Measurements from ENCODE around the gene ELAVL3. TPM values are rescaled to one million over a fixed set of nuclear protein-coding genes. Genes with fewer than 3 reads are reported as not detected.

ELAVL3 gene
- not detected for polyA plus RNA-seq (2013, experiment 1 of 2; ENCODE audit: insufficient read length)
- 0.32 TPM for polyA plus RNA-seq (2013, experiment 2 of 2; ENCODE audit: insufficient read length)

- no peak for DNase-seq
Measured at GRCh38 chr19:11480715-11481533, at the start of gene ELAVL3. ELAVL3 (minus strand) TSS chr19:11481046; CDS start chr19:11480608, 438 bp downstream.

DNA sequence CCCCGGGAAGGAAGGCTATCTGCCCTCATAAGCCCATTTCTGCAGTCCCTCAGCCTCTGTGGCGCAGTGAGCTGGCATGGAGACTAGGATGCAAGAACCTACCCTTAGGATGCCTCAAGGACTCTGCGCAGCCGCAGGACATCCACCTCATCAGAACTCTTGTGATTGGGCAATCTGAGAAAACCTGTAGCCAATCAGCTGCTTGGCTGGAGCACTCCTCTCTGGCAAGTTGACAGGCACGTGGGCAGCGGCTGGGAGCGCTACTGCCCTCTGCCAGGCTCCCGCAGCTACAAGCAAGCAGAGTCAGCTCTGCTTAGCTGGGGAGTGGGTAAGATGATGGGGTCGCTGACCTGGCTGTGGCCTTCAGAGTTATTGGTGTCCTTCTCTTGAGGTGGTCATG is 49.6 kb upstream of the ELAVL3 start:
- DNase-seq: peak; percentile 86

DNA sequence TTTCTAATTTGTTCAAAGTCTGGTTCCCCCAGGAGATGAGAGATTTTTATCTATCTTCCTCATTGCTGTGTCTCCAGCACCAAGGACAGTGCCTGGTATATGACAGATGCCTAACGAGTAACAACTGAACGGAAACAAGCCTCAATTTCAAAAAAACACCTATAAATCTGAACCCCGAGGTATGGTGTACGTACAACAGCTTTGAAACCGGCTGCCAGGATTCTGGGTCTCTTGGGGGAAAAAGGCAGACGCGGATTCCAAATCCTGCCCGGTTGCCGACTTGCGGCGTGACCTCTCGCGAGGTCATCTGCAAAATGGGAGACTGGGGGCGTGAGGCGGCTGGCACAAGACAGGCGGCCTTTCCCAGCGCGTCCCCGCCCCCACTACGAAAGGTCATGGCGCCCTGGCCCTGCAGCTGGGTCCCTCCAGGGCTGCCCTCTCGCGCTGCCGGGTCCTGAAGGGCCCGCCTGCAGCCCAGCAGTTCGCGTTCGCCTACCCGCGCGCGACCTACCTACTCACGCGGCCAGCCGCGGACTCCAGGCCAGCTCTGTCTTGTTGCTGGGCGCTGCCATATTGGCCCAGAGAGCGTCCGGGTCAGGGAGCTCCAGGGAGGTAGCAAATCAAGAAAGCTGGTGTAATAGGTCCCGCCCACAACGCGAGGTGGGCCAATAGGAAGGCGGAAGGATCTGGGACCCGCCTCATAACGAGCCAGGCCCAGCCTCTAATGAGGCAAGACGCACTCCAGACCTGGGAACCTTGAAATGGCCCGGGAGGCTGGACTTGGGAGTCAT is 47.9 kb upstream of the ELAVL3 start, which contains the start of gene ECSIT:
Gene ECSIT (minus strand): TSS at position 584 of the 791 bp plus-strand sequence. CDS start 9,964 bp downstream, outside the sequence.
- peak; percentile 99 for DNase-seq

DNA sequence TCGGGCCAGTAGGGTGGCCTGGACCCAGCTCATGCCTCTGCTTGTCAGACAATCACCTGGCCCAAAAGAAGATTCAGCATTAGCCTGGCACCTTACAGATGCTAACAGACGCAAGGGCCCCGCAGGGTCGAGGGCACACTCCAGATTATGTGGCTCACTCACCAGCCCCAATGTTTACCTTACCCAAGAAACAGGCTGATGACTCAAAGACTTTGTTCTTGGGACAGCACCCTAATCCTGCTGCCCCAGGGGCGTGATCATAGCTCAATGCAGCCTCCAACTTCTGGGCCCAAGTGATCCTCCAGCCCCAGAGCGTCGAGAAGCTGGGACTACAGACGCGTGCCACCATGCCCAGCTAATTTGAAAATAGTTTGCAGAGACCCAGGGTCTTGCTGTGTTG is 38.3 kb upstream of the ELAVL3 start:
- DNase-seq: no peak

- DNase-seq: no peak
Measured at GRCh38 chr19:11513946-11514345, 33.1 kb upstream of the ELAVL3 start.

DNA sequence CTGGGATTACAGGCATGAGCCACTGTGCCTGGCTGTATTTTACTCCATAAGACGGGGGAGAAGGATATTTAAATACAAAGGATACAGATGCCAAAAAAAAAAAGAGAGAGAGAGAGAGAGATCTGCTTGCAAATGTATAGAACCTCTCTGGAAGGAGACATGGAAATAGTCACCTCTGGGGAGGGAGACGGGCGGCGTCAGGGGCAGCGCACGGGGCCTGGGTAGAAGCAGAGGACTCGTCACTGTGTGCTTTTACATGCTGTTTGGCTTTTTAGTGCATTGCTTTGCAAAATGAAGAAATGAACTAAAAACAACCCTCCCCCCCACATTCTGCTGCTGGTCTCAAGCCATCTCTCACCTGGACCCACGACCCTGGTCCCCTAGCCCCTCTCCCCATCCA is 29.6 kb upstream of the ELAVL3 start:
- DNase-seq: no peak

GRCh38 chr19:11507370-11508078 is 26.7 kb upstream of the ELAVL3 start:
- DNase-seq: no peak

DNA sequence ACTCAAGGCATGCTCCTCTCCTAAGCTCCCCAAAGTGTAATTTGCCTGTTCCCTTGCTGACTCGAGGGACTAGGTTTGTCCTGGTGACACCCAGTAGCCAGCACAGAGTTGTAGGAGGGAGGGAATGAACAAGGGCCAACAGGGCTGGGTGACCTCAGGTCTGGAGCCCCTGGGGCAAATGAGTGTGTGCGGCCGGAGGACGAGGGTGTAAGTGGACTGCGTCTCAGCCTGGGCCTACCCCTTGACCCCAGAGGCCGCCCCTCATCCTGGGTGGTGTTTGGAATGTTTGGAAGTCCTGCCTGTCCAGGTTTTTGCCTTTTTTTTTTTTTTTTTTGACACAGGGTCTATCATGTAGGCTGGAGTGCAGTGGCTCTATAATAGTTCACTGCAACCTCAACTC is 26.1 kb upstream of the ELAVL3 start:
- no peak for DNase-seq

GRCh38 chr19:11506101-11506555 is 25.3 kb upstream of the ELAVL3 start:
- DNase-seq: no peak

- DNase-seq: peak; percentile 97
Measured at GRCh38 chr19:11505504-11506100, 24.8 kb upstream of the ELAVL3 start, which contains the start of gene ZNF653. ZNF653 (minus strand) TSS chr19:11505839; CDS start chr19:11505786, 53 bp downstream.

GRCh38 chr19:11505032-11505503 is 24.2 kb upstream of the ELAVL3 start:
- DNase-seq: peak; percentile 96

DNA sequence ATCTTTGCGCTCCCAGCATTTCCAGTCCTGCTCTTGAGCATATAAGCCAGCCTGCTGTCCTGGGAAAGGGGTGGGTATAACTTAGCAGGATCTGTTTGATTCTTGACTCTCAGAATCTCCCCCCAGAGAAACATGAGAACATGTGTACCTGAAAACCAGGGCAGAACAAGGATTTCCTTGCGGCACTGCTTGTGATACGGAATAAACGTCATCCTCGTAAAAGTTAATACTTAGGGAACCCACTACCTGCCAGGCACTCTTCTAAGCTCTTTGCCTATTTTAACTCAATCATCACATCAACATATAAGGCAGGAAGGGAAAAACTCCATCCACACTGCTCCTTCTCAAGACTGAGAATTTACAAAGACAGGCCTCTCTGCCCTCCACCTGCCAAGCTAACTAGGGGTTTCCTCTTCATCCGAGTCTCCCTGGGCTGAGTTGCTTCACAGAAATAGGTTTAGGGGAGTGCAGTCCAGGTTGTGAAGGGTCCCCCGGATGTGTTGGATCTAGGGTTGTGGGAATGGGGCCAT is 23.7 kb upstream of the ELAVL3 start:
- no peak for DNase-seq

GRCh38 chr19:11499890-11500420 is 19.1 kb upstream of the ELAVL3 start:
- DNase-seq: no peak

- DNase-seq: no peak
Measured at GRCh38 chr19:11499220-11499726, 18.4 kb upstream of the ELAVL3 start.

DNA sequence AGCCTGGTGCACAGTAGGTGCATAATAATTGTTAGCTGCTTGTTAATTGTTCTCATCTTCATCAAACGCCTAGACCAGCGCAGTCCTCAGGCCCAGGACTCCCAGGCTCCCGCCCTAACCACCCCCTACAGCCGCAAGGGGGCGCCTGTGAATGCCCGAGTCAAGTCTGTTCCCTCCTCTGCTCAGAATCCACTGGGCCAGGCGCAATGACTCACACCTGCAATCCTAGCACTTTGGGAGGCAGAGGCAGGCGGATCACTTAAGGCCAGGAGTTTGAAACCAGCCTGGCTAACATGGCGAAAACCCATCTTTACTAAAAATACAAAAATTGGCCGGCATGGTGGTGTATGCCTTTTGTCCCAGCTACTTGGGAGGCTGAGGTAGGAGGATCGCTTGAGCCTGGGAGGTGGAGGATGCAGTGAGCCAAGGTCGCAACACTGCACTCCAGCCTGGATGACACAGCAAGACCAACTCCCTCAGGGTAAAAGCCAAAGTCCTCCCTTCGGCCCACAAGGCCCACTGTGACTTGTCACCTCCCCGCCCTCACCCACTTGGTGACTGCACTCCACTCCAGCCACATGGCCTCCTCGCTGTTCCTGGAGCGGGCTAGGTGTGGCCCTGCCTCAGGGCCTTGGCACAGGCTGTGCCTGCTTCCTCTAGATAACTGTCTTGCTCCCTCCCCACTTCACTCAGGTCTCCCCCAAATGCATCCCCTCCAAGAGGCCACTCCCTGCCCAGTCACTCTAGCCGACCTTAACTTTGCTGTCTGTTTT is 15.7 kb upstream of the ELAVL3 start:
- peak; percentile 86 for DNase-seq

DNA sequence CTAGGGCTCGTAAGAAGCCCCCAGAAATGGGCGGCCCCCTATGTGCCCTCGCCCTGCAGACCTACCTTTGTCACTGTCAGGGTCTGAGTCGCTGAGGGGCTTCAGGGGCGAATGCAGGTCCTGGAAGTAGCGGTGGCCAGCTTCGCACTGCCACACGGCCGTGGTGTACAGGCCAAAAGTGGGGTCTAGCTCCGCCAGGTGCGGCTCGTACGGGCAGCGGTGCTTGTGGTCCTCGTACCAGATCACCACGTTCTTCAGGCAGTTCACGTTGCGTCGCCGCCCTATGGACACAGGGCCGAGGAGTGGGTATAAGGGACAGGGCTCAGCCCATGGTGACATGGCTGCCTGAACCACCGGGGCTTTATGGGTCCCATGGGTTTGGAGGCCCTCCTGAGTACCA is 15.0 kb upstream of the ELAVL3 start:
- no peak for DNase-seq

DNA sequence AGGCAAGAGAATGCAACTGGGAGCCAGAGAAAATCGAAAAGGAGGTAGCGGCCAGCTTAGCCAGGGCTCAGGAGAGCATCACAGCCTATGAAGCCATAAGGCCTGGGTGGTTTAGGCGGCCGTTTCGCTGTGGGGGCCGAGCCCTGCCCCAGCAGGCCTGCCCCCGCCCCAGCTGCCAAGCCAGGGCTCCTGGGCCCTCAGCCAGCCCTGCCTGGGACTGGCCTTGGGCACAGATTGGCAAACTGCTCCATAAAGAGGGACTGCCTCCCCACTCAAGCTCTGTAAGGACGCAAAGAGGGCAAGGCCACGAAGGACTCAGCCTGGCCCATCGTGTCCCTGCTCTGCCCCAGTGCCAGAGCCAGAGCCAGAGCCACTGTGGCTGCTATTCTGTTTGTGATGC is 14.6 kb upstream of the ELAVL3 start:
- DNase-seq: no peak

- DNase-seq: no peak
Measured at GRCh38 chr19:11494634-11495285, 13.9 kb upstream of the ELAVL3 start.

- no peak for DNase-seq
Measured at GRCh38 chr19:11489378-11489777, 8.5 kb upstream of the ELAVL3 start.
